Activated CD8-positive, alpha-beta T cell treated with anti-CD3 and anti-CD28 coated beads, Interleukin-2, amount 10 ng/mL, durations not matched to agents 7 days and 5 days (primary cell): ENCODE measurements around the gene AMOT. TPM values are rescaled to one million over a fixed set of nuclear protein-coding genes. Genes with fewer than 3 reads are reported as not detected.

ENCODE experiments used
- ATAC-seq: fragments of 150-1000 bp; cut with Tn5 transposase; one replicate; pipeline ENCODE4 v1.10.0; 2021; ENCODE audit warnings: moderate library complexity
- CTCF ChIA-PET: fragments of 350-600 bp; sonication (Branson Sonifier 250); formaldehyde crosslinking; loops from one replicate; lab custom pipeline; 2021; ENCODE audit warnings: antibody characterized with exemption; lab: Charles Lee
- POLR2A ChIA-PET: fragments of 350-600 bp; sonication (Branson Sonifier 250); formaldehyde crosslinking; loops from one replicate; lab custom pipeline; 2021; ENCODE audit warnings: antibody characterized with exemption; lab: Charles Lee
- DNase-seq: peaks from one replicate; pipeline ENCODE4 v3.0.0-alpha.2; 2020
- H3K27ac Mint-ChIP-seq: one replicate; pipeline ENCODE4 v1.8.0; 2021; ENCODE audit warnings: mild to moderate bottlenecking, mixed read lengths
- H3K27me3 Mint-ChIP-seq: one replicate; pipeline ENCODE4 v1.8.0; 2021; ENCODE audit warnings: low read depth, mixed read lengths
- H3K36me3 Mint-ChIP-seq: one replicate; pipeline ENCODE4 v1.8.0; 2021; ENCODE audit warnings: low read depth, mixed read lengths
- H3K4me1 Mint-ChIP-seq: one replicate; pipeline ENCODE4 v1.8.0; 2021; ENCODE audit warnings: low read depth, mixed read lengths
- H3K4me3 Mint-ChIP-seq: one replicate; pipeline ENCODE4 v1.8.0; 2021; ENCODE audit warnings: mild to moderate bottlenecking, mixed read lengths
- H3K9me3 Mint-ChIP-seq: one replicate; pipeline ENCODE4 v1.8.0; 2022; ENCODE audit warnings: mixed read lengths; ENCODE audit not compliant: insufficient read depth
- total RNA-seq, 2 experiments: library from RNA; stranded (reverse); gene quantifications; one replicate each; pipeline ENCODE4 v1.2.3, GENCODE V29; 2021

The AMOT gene
- total RNA-seq, 2 experiments from 2014 or later = 0.31 to 0.40 TPM

GRCh38 chrX:112816908-112817307 lies 23.7 kb downstream of the AMOT start:
- Mint-ChIP-seq H3K4me3 (no peak overlapping the region), H3K27me3 (no peaks in the 10 kb centered on the region), H3K9me3 (no peaks in the 10 kb centered on the region), H3K27ac (no peak overlapping the region), H3K4me1 (peaks cover 10% of the 10 kb centered on the region), H3K36me3 (no peaks in the 10 kb centered on the region)
- ChIA-PET CTCF (no interaction called here), POLR2A (no interaction called here)
- no peak for DNase-seq
- ATAC-seq = no peak

- no peak overlapping the region for H3K27ac Mint-ChIP-seq
- no peak for DNase-seq
- no peaks in the 10 kb centered on the region for H3K36me3 Mint-ChIP-seq
- no peak overlapping the region for H3K4me3 Mint-ChIP-seq
- no peaks in the 10 kb centered on the region for H3K27me3 Mint-ChIP-seq
- no peaks in the 10 kb centered on the region for H3K4me1 Mint-ChIP-seq
- ATAC-seq = no peak
- ChIA-PET CTCF (no interaction called here), POLR2A (no interaction called here)
- no peaks in the 10 kb centered on the region for H3K9me3 Mint-ChIP-seq
Measured at GRCh38 chrX:112814496-112814895, 26.1 kb downstream of the AMOT start.

- Mint-ChIP-seq H3K36me3 (no peaks in the 10 kb centered on the region), H3K27me3 (no peaks in the 10 kb centered on the region), H3K4me1 (no peaks in the 10 kb centered on the region), H3K9me3 (no peaks in the 10 kb centered on the region), H3K27ac (no peak overlapping the region), H3K4me3 (no peak overlapping the region)
- POLR2A ChIA-PET = no interaction called here
- CTCF ChIA-PET = no interaction called here
- DNase-seq (no peak), ATAC-seq (no peak)
Measured at GRCh38 chrX:112812741-112813140, 27.9 kb downstream of the AMOT start.

GRCh38 chrX:112808651-112809195 lies 31.9 kb downstream of the AMOT start:
- CTCF ChIA-PET = no interaction called here
- no peaks in the 10 kb centered on the region for H3K36me3 Mint-ChIP-seq
- H3K27me3 Mint-ChIP-seq = no peaks in the 10 kb centered on the region
- no peaks in the 10 kb centered on the region for H3K4me1 Mint-ChIP-seq
- POLR2A ChIA-PET = no interaction called here
- DNase-seq (no peak), ATAC-seq (no peak)
- no peak overlapping the region for H3K27ac Mint-ChIP-seq
- H3K9me3 Mint-ChIP-seq = no peaks in the 10 kb centered on the region
- H3K4me3 Mint-ChIP-seq = no peak overlapping the region

GRCh38 chrX:112808007-112808406 lies 32.6 kb downstream of the AMOT start:
- H3K4me3 Mint-ChIP-seq = no peak overlapping the region
- no peaks in the 10 kb centered on the region for H3K4me1 Mint-ChIP-seq
- no peaks in the 10 kb centered on the region for H3K36me3 Mint-ChIP-seq
- ATAC-seq (no peak), DNase-seq (no peak)
- ChIA-PET POLR2A (no interaction called here), CTCF (no interaction called here)
- no peak overlapping the region for H3K27ac Mint-ChIP-seq
- no peaks in the 10 kb centered on the region for H3K27me3 Mint-ChIP-seq
- H3K9me3 Mint-ChIP-seq = no peaks in the 10 kb centered on the region

- no peaks in the 10 kb centered on the region for H3K27me3 Mint-ChIP-seq
- ChIA-PET POLR2A (no interaction called here), CTCF (no interaction called here)
- H3K9me3 Mint-ChIP-seq = no peaks in the 10 kb centered on the region
- H3K4me1 Mint-ChIP-seq = no peaks in the 10 kb centered on the region
- ATAC-seq (no peak), DNase-seq (no peak)
- no peak overlapping the region for H3K27ac Mint-ChIP-seq
- no peak overlapping the region for H3K4me3 Mint-ChIP-seq
- no peaks in the 10 kb centered on the region for H3K36me3 Mint-ChIP-seq
Measured at GRCh38 chrX:112803060-112803459, 37.6 kb downstream of the AMOT start.

GRCh38 chrX:112802541-112802940 lies 38.1 kb downstream of the AMOT start:
- DNase-seq (no peak), ATAC-seq (no peak)
- H3K4me1 Mint-ChIP-seq = no peaks in the 10 kb centered on the region
- ChIA-PET CTCF (no interaction called here), POLR2A (no interaction called here)
- no peak overlapping the region for H3K4me3 Mint-ChIP-seq
- H3K9me3 Mint-ChIP-seq = no peaks in the 10 kb centered on the region
- H3K27ac Mint-ChIP-seq = no peak overlapping the region
- no peaks in the 10 kb centered on the region for H3K36me3 Mint-ChIP-seq
- H3K27me3 Mint-ChIP-seq = no peaks in the 10 kb centered on the region

GRCh38 chrX:112800971-112801775 lies 39.5 kb downstream of the AMOT start:
- DNase-seq (no peak), ATAC-seq (no peak)
- ChIA-PET POLR2A (no interaction called here), CTCF (no interaction called here)
- Mint-ChIP-seq H3K27me3 (no peaks in the 10 kb centered on the region), H3K4me1 (no peaks in the 10 kb centered on the region), H3K9me3 (no peaks in the 10 kb centered on the region), H3K4me3 (no peak overlapping the region), H3K36me3 (no peaks in the 10 kb centered on the region), H3K27ac (no peak overlapping the region)

GRCh38 chrX:112799425-112799824 lies 41.2 kb downstream of the AMOT start:
- no peaks in the 10 kb centered on the region for H3K4me1 Mint-ChIP-seq
- ATAC-seq (no peak), DNase-seq (no peak)
- CTCF ChIA-PET = no interaction called here
- H3K27me3 Mint-ChIP-seq = no peaks in the 10 kb centered on the region
- no peaks in the 10 kb centered on the region for H3K9me3 Mint-ChIP-seq
- no peak overlapping the region for H3K27ac Mint-ChIP-seq
- POLR2A ChIA-PET = no interaction called here
- no peaks in the 10 kb centered on the region for H3K36me3 Mint-ChIP-seq
- H3K4me3 Mint-ChIP-seq = no peak overlapping the region

- Mint-ChIP-seq H3K27me3 (no peaks in the 10 kb centered on the region), H3K9me3 (no peaks in the 10 kb centered on the region), H3K4me3 (no peak overlapping the region), H3K27ac (no peak overlapping the region), H3K4me1 (no peaks in the 10 kb centered on the region), H3K36me3 (no peaks in the 10 kb centered on the region)
- DNase-seq = no peak
- CTCF ChIA-PET = no interaction called here
- POLR2A ChIA-PET = no interaction called here
- no peak for ATAC-seq
Measured at GRCh38 chrX:112798736-112799135, 41.9 kb downstream of the AMOT start.

GRCh38 chrX:112789931-112790330 lies 50.7 kb downstream of the AMOT start:
- no peak overlapping the region for H3K27ac Mint-ChIP-seq

GRCh38 chrX:112786076-112786475 lies 54.6 kb downstream of the AMOT start:
- CTCF ChIA-PET = no interaction called here
- POLR2A ChIA-PET = no interaction called here
- Mint-ChIP-seq H3K36me3 (no peaks in the 10 kb centered on the region), H3K27me3 (no peaks in the 10 kb centered on the region), H3K4me1 (no peaks in the 10 kb centered on the region), H3K9me3 (no peaks in the 10 kb centered on the region), H3K4me3 (no peak overlapping the region), H3K27ac (no peak overlapping the region)
- DNase-seq = no peak
- no peak for ATAC-seq

More at GRCh38 chrX:112789931-112790330, 50.7 kb downstream of the AMOT start:
- no peak for ATAC-seq
- Mint-ChIP-seq H3K4me1 (no peaks in the 10 kb centered on the region), H3K9me3 (no peaks in the 10 kb centered on the region), H3K36me3 (no peaks in the 10 kb centered on the region), H3K4me3 (no peak overlapping the region), H3K27me3 (no peaks in the 10 kb centered on the region)
- no peak for DNase-seq
- ChIA-PET POLR2A (no interaction called here), CTCF (no interaction called here)
